OCI-LY7 (cell line): Measurements from ENCODE around the gene CHKA.

Experiments used
- EZH2phosphoT487 ChIP-seq: fragments of 200-600 bp; sonication (generic); IDR thresholded peaks from 2 replicates; pipeline ENCODE4 v1.6.1; 2018; ENCODE audit warnings: low read depth, borderline replicate concordance, mild to moderate bottlenecking, mixed run types, antibody characterized with exemption, low read length, moderate library complexity, mixed read lengths
- TF ChIP-seq, protein P1 (sequence below): fragments of 200-600 bp; sonication (generic); conservative IDR thresholded peaks from 2 replicates; pipeline ENCODE4 v1.5.1; 2014; ENCODE audit warnings: mild to moderate bottlenecking, antibody characterized with exemption, low read length, moderate library complexity, mixed read lengths

DNA sequence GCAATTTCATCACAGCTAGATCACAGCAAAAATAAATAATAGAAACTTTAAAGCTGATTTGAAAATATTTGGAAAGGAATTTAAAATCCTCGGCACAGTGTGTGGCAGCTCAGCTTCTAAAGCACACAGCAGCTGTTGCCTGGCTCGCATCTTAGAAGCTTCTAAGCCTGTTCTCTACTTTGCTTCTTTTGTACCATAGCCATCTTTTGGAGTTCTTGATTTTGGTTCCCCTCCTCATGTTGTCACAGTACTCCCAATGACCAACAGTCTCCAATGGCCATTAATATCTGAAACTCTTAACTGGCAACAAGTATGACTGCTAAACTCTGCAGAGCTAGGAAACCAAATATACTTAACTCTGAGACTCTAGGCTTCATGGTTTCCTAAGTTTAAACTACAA, 28.8 kb downstream of the CHKA start:
- TF ChIP-seq, protein P1, sequence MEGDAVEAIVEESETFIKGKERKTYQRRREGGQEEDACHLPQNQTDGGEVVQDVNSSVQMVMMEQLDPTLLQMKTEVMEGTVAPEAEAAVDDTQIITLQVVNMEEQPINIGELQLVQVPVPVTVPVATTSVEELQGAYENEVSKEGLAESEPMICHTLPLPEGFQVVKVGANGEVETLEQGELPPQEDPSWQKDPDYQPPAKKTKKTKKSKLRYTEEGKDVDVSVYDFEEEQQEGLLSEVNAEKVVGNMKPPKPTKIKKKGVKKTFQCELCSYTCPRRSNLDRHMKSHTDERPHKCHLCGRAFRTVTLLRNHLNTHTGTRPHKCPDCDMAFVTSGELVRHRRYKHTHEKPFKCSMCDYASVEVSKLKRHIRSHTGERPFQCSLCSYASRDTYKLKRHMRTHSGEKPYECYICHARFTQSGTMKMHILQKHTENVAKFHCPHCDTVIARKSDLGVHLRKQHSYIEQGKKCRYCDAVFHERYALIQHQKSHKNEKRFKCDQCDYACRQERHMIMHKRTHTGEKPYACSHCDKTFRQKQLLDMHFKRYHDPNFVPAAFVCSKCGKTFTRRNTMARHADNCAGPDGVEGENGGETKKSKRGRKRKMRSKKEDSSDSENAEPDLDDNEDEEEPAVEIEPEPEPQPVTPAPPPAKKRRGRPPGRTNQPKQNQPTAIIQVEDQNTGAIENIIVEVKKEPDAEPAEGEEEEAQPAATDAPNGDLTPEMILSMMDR, result no peak
- no peak for TF ChIP-seq EZH2phosphoT487
